Vagina (tissue), 2 donors: Measurements from ENCODE around the gene KIF26A. TPM values are rescaled to one million over a fixed set of nuclear protein-coding genes. Genes with fewer than 3 reads are reported as not detected.

Experiments
- DNase-seq, 2 donors: peaks; one replicate each; pipeline ENCODE4 v3.0.0-alpha.2; 2017; ENCODE audit errors: extremely low spot score in 2 of 2
- H3K27ac ChIP-seq: fragments of 200-600 bp; sonication (generic); one replicate; pipeline ENCODE4 v1.5.1; 2019
- H3K27me3 ChIP-seq: fragments of 200-600 bp; sonication (generic); one replicate; pipeline ENCODE4 v1.5.1; 2019
- H3K36me3 ChIP-seq, 2 donors: fragments of 200-600 bp; sonication (generic); one replicate each; pipeline ENCODE4 v1.5.1; 2017 to 2019
- H3K4me1 ChIP-seq: fragments of 200-600 bp; sonication (generic); one replicate; pipeline ENCODE4 v1.5.1; 2019
- H3K4me3 ChIP-seq, 2 donors: fragments of 200-600 bp; sonication (generic); 1 replicate in 1 of 2; 2 replicates in 1 of 2; pipeline ENCODE4 v1.5.1; 2016 to 2019
- H3K9me3 ChIP-seq: fragments of 200-600 bp; sonication (generic); one replicate; pipeline ENCODE4 v1.5.1; 2019
- CTCF ChIP-seq, 3 experiments: fragments of 450-650 bp in 2 of 3; fragments of 200-600 bp in 1 of 3; sonication (generic) in 1 of 3; IDR thresholded peaks; one replicate each; pipeline ENCODE4 v1.5.1; 2017 to 2019; ENCODE audit warnings: antibody characterized with exemption in 3 of 3, mild to moderate bottlenecking in 2 of 3, moderate library complexity in 2 of 3
- POLR2A ChIP-seq, 2 donors: fragments of 450-650 bp; IDR thresholded peaks; one replicate each; pipeline ENCODE4 v1.6.1; 2017; ENCODE audit warnings: antibody characterized with exemption in 2 of 2, mild to moderate bottlenecking in 2 of 2, moderate library complexity in 2 of 2
- POLR2AphosphoS5 ChIP-seq, 2 donors: sonication (generic); formaldehyde crosslinking; IDR thresholded peaks; one replicate each; pipeline ENCODE4 v1.9.0; 2017; ENCODE audit warnings: antibody characterized with exemption in 2 of 2, mild to moderate bottlenecking in 2 of 2, low read depth in 1 of 2; ENCODE audit not compliant: insufficient read depth in 1 of 2
- intact Hi-C: fragments of 100-400 bp; cut with DNase I; formaldehyde crosslinking; loops from one replicate; pipeline ENCODE4 v1.15.1; 2023
- total RNA-seq: library from RNA; depleted of rRNA; stranded (reverse); fragments of >200 nt; gene quantifications from one replicate; pipeline ENCODE4 v1.2.3, GENCODE V29; 2016

The KIF26A gene
- total RNA-seq, 1 donor from 2014 or later: 2.7 TPM

- intact Hi-C loops: no loop called here
- H3K4me1 ChIP-seq: peaks cover 19% of the 10 kb centered on the region
- H3K27ac ChIP-seq: no peak overlapping the region
- TF ChIP-seq POLR2A (IDR thresholded peaks at IDR 0.05) (no peak), POLR2AphosphoS5 (IDR thresholded peaks at IDR 0.05; ENCODE audit: insufficient read depth in 1 of 2, low read depth in 1 of 2) (no peak), CTCF (IDR thresholded peaks at IDR 0.05) (no peak)
- no peaks in the 10 kb centered on the region for H3K27me3 ChIP-seq
- H3K9me3 ChIP-seq: no peaks in the 10 kb centered on the region
- H3K4me3 ChIP-seq: no peak overlapping the region
- no peak for DNase-seq
- no peaks in the 10 kb centered on the region for H3K36me3 ChIP-seq
Observed at GRCh38 chr14:104143521-104144452, 5.4 kb downstream of the KIF26A start.

DNA sequence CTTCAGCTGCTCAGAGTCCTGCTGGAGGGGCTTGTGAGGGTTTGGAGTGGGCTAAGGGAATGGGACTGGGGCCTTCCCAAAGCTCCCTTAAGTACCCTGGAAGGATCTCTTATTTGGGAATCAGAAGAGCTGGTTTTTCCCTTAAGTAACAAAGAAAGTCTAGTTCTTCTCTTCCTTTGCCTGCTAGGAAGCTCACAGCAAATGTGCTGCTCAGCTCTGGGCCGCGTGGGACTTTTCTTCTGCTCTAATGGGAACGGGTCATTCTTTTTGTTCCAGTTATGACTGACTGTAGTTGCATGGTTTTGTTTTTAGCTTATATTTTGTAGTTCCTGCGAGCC lies 6.0 kb downstream of the KIF26A start:
- H3K27me3 ChIP-seq: no peaks in the 10 kb centered on the region
- TF ChIP-seq POLR2AphosphoS5 (IDR thresholded peaks at IDR 0.05; ENCODE audit: insufficient read depth in 1 of 2, low read depth in 1 of 2) (no peak), CTCF (IDR thresholded peaks at IDR 0.05) (no peak), POLR2A (IDR thresholded peaks at IDR 0.05) (no peak)
- intact Hi-C loops: no loop called here

GRCh38 chr14:104144911-104145825 lies 6.8 kb downstream of the KIF26A start:
- H3K36me3 ChIP-seq: no peaks in the 10 kb centered on the region
- TF ChIP-seq POLR2AphosphoS5 (IDR thresholded peaks at IDR 0.05; ENCODE audit: insufficient read depth in 1 of 2, low read depth in 1 of 2) (no peak), CTCF (IDR thresholded peaks at IDR 0.05) (no peak), POLR2A (IDR thresholded peaks at IDR 0.05) (no peak)
- no peaks in the 10 kb centered on the region for H3K27me3 ChIP-seq
- no peaks in the 10 kb centered on the region for H3K9me3 ChIP-seq
- no peak overlapping the region for H3K27ac ChIP-seq
- H3K4me1 ChIP-seq: peaks cover 17% of the 10 kb centered on the region
- no peak overlapping the region for H3K4me3 ChIP-seq
- intact Hi-C loops: no loop called here
- DNase-seq: no peak

More for the DNA sequence above, 6.0 kb downstream of the KIF26A start:
- Histone ChIP-seq H3K36me3 (no peaks in the 10 kb centered on the region), H3K4me3 (no peak overlapping the region), H3K9me3 (no peaks in the 10 kb centered on the region), H3K27ac (no peak overlapping the region), H3K4me1 (peaks cover 19% of the 10 kb centered on the region)
- no peak for DNase-seq

DNA sequence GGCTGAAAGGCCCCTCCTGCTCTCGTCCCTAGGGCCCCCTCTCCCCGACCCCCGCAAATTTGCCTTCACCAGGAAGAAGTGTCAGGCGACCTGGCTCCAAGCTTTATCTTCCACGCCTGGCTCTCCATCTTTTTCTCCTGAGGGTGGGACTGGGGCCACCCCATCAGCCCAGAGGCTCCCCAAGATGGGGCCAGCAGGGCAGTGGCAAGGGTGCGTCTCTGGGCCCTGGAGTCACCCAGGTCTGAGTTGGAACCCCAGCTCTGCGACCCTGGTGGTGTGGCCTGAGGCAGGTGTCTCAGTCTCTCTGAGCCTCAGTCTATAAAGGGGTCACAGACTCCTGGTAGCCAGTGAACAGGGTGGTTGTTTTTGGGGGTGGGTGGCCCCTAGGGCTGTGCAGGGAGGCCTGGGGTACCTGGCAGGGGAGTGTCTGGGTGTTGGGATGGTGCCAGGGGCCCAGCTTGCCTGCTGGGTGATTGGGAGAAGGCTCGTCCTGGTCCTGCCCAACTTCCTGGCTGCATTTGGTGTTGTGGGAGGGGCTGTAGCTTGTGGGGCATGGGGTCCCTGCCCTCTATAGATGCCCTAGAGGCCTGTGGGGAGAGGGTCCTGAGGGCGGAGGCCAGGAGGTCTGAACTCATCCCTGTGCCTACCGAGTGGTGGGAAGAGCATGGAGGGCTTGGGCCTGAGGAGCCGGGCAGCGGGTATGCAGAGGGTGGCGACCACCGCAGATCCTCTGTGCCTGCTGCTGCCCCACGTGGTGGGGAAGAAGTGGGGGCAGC lies 7.6 kb downstream of the KIF26A start:
- intact Hi-C loops: no loop called here
- Histone ChIP-seq H3K36me3 (no peaks in the 10 kb centered on the region), H3K4me3 (no peak overlapping the region), H3K27me3 (no peaks in the 10 kb centered on the region), H3K27ac (no peak overlapping the region), H3K4me1 (peaks cover 24% of the 10 kb centered on the region), H3K9me3 (no peaks in the 10 kb centered on the region)
- no peak for TF ChIP-seq POLR2AphosphoS5 (IDR thresholded peaks at IDR 0.05; ENCODE audit: insufficient read depth in 1 of 2, low read depth in 1 of 2)
- TF ChIP-seq CTCF (IDR thresholded peaks at IDR 0.05): no peak
- no peak for TF ChIP-seq POLR2A (IDR thresholded peaks at IDR 0.05)
- DNase-seq: no peak
